Astrocyte of the spinal cord (primary cell): ENCODE results near the gene POLR1A.

Experiments
- DNase-seq: peaks from one replicate; pipeline ENCODE4 v3.0.0; 2011; ENCODE audit warnings: low read depth, low spot score
- H3K4me3 ChIP-seq: 2 replicates; pipeline ENCODE4 v1.5.1; 2011; ENCODE audit warnings: low read depth, mild to moderate bottlenecking, low read length, moderate library complexity
- CTCF ChIP-seq: IDR thresholded peaks from 2 replicates; pipeline ENCODE4 v1.5.1; 2012; ENCODE audit warnings: low read depth, mild to moderate bottlenecking, low read length, inconsistent platforms
- in situ Hi-C: cut with HindIII; loops from 2 replicates; pipeline ENCODE4 v1.10.0; 2017; ENCODE audit warnings: low sequenced_read_pairs

POLR1A gene

GRCh38 chr2:86032861-86033595 is 72.7 kb downstream of the POLR1A start:
- in situ Hi-C loops = no loop called here
- H3K4me3 ChIP-seq = no peak overlapping the region
- no peak for TF ChIP-seq CTCF
- no peak for DNase-seq

GRCh38 chr2:86031606-86032005 is 74.1 kb downstream of the POLR1A start:
- TF ChIP-seq CTCF = no peak
- no peak for DNase-seq
- no peak overlapping the region for H3K4me3 ChIP-seq
- in situ Hi-C loops = no loop called here

- no peak overlapping the region for H3K4me3 ChIP-seq
- no peak for DNase-seq
- no peak for TF ChIP-seq CTCF
- in situ Hi-C loops = no loop called here
Observed at GRCh38 chr2:86031151-86031550, 74.5 kb downstream of the POLR1A start.

- in situ Hi-C loops = no loop called here
- no peak for TF ChIP-seq CTCF
- no peak overlapping the region for H3K4me3 ChIP-seq
- no peak for DNase-seq
Observed at GRCh38 chr2:86029873-86030272, 75.8 kb downstream of the POLR1A start.

GRCh38 chr2:86028766-86029381 is 76.8 kb downstream of the POLR1A start:
- no peak for TF ChIP-seq CTCF
- no peak overlapping the region for H3K4me3 ChIP-seq
- DNase-seq = no peak
- in situ Hi-C loops = no loop called here

- H3K4me3 ChIP-seq = no peak overlapping the region
- DNase-seq = no peak
- in situ Hi-C loops = no loop called here
- TF ChIP-seq CTCF = no peak
Observed at GRCh38 chr2:86027922-86028765, 77.5 kb downstream of the POLR1A start.
